Caco-2 (cell line): Measurements from ENCODE around the gene ZBTB42. TPM values are rescaled to one million over a fixed set of nuclear protein-coding genes. Genes with fewer than 3 reads are reported as not detected.
"Not testable (repeated sequence)": the region's sequence is repeated elsewhere in the genome, so short reads cannot be mapped to it uniquely, and the experiment has no call there.

ENCODE experiments used
- BruUV-seq: library from RNA; stranded (reverse); fragments of 400-500 nt; replicated peaks from 2 replicates; lab custom pipeline; 2021; lab: Mats Ljungman, UMichigan
- CTCF ChIA-PET: fragments of 300-600 bp; sonication (Branson Sonifier 250); formaldehyde crosslinking; loops from one replicate; lab custom pipeline; 2022; ENCODE audit warnings: antibody characterized with exemption; lab: Charles Lee
- POLR2A ChIA-PET: fragments of 300-600 bp; sonication (Branson Sonifier 250); formaldehyde crosslinking; loops from one replicate; lab custom pipeline; 2022; ENCODE audit warnings: antibody characterized with exemption; lab: Charles Lee
- DNase-seq, 2 experiments: peaks; one replicate each; pipeline versions ENCODE4 v3.0.0 to v3.0.0-alpha.2; 2020 to 2022
- H3K27me3 ChIP-seq: replicated peaks from 2 replicates; pipeline ENCODE4 v1.6.0; 2011; ENCODE audit warnings: low read length; ENCODE audit not compliant: control insufficient read depth, insufficient read depth
- H3K36me3 ChIP-seq: 2 replicates; pipeline ENCODE4 v1.5.1; 2011; ENCODE audit warnings: low read length; ENCODE audit not compliant: control insufficient read depth, insufficient read depth
- H3K4me1 ChIP-seq: fragments of 250-450 bp; sonication (Bioruptor Pico); 2 replicates; pipeline ENCODE4 v1.5.1; 2020; ENCODE audit warnings: mild to moderate bottlenecking
- H3K4me3 ChIP-seq: 2 replicates; pipeline ENCODE4 v1.5.1; 2011; ENCODE audit warnings: low read depth, mild to moderate bottlenecking, control low read depth, low read length
- H3K9me3 ChIP-seq: fragments of 250-450 bp; sonication (Bioruptor Pico); 2 replicates; pipeline ENCODE4 v1.5.1; 2020; ENCODE audit warnings: mild to moderate bottlenecking, moderate library complexity
- H3K27ac Mint-ChIP-seq: one replicate; pipeline ENCODE4 v1.8.0; 2022; ENCODE audit warnings: mixed read lengths; ENCODE audit not compliant: unreplicated experiment
- H3K27me3 Mint-ChIP-seq: one replicate; pipeline ENCODE4 v1.8.0; 2022; ENCODE audit warnings: mixed read lengths; ENCODE audit not compliant: insufficient read depth, unreplicated experiment
- H3K36me3 Mint-ChIP-seq: one replicate; pipeline ENCODE4 v1.8.0; 2022; ENCODE audit warnings: mild to moderate bottlenecking, mixed read lengths; ENCODE audit not compliant: insufficient read depth, unreplicated experiment
- H3K4me1 Mint-ChIP-seq: one replicate; pipeline ENCODE4 v1.8.0; 2022; ENCODE audit warnings: low read depth, mixed read lengths; ENCODE audit not compliant: unreplicated experiment
- H3K4me3 Mint-ChIP-seq: one replicate; pipeline ENCODE4 v1.8.0; 2022; ENCODE audit warnings: mild to moderate bottlenecking, moderate library complexity, mixed read lengths; ENCODE audit not compliant: unreplicated experiment
- H3K9me3 Mint-ChIP-seq: one replicate; pipeline ENCODE4 v1.8.0; 2022; ENCODE audit warnings: mixed read lengths; ENCODE audit not compliant: unreplicated experiment
- CTCF ChIP-seq, 2 experiments: fragments of 200-600 bp in 1 of 2; IDR thresholded peaks; 1 replicate in 1 of 2; 2 replicates in 1 of 2; pipeline versions ENCODE4 v1.5.1 to v1.8.0; 2011 to 2022; ENCODE audit warnings: antibody characterized with exemption in 1 of 2, control low read depth in 1 of 2, inconsistent platforms in 1 of 2, low read depth in 1 of 2, low read length in 1 of 2, mild to moderate bottlenecking in 1 of 2, moderate library complexity in 1 of 2; ENCODE audit not compliant: insufficient read depth in 1 of 2, severe bottlenecking in 1 of 2, unreplicated experiment in 1 of 2
- intact Hi-C: fragments of 100-400 bp; cut with micrococcal nuclease; formaldehyde crosslinking; loops from one replicate; pipeline ENCODE4 v1.10.0; 2022; ENCODE audit not compliant: unreplicated experiment
- total RNA-seq: library from RNA; stranded (reverse); gene quantifications from 2 replicates; pipeline ENCODE4 v1.2.3, GENCODE V29; 2022

Gene ZBTB42
- total RNA-seq, 1 experiment from 2014 or later = 9.7 TPM

- Mint-ChIP-seq H3K4me1 (no peaks in the 10 kb centered on the region), H3K27me3 (peaks cover 7% of the 10 kb centered on the region), H3K9me3 (peaks cover 12% of the 10 kb centered on the region), H3K4me3 (peak overlapping the region; percentile 85), H3K27ac (no peak overlapping the region), H3K36me3 (no peaks in the 10 kb centered on the region)
- no peaks in the 10 kb centered on the region for H3K36me3 ChIP-seq
- no TSS peak for BruUV-seq
- POLR2A ChIA-PET = interaction anchor here (0.6 to 1.4 kb wide), 10 partner anchors 19 to 474 kb away, joined by 3 to 8 read pairs (median 4); partner anchors contain the start of genes BRF1, SIVA1 and ZBTB42
- H3K27me3 ChIP-seq = no peaks in the 10 kb centered on the region
- no peaks in the 10 kb centered on the region for H3K9me3 ChIP-seq
- DNase-seq = no peak
- CTCF ChIA-PET = interaction anchor here (0.6 to 3.3 kb wide), 26 partner anchors 17 to 1955 kb away, joined by 3 to 58 read pairs (median 4); partner anchors contain the start of genes CEP170B, SIVA1 and ZBTB42
- intact Hi-C loops = loop anchor here (1.0 kb wide), 2 partner anchors 37 to 59 kb away; no protein-coding TSS in a partner anchor
- H3K4me3 ChIP-seq = peak overlapping the region; percentile 53
- TF ChIP-seq CTCF (IDR thresholded peaks at IDR 0.05; ENCODE audit: insufficient read depth in 1 of 2, low read depth in 1 of 2, low read length in 1 of 2, severe bottlenecking in 1 of 2, unreplicated experiment in 1 of 2) = no peak
- H3K4me1 ChIP-seq = 0 out of 2 replicates have a peak, but pooled peaks cover 3% of the 10 kb centered on the region
These were observed 25.9 kb downstream of the ZBTB42 start for GRCh38 chr14:104826861-104827176.

- peak overlapping the region; percentile 53 for H3K4me3 ChIP-seq
- peak; percentile 60 to 91 for TF ChIP-seq CTCF (IDR thresholded peaks at IDR 0.05; ENCODE audit: insufficient read depth in 1 of 2, low read depth in 1 of 2, low read length in 1 of 2, severe bottlenecking in 1 of 2, unreplicated experiment in 1 of 2)
- Mint-ChIP-seq H3K9me3 (peaks cover 12% of the 10 kb centered on the region), H3K4me1 (no peaks in the 10 kb centered on the region), H3K27me3 (peaks cover 7% of the 10 kb centered on the region), H3K36me3 (no peaks in the 10 kb centered on the region), H3K4me3 (peak overlapping the region; percentile 85), H3K27ac (no peak overlapping the region)
- DNase-seq = peak; percentile 86 to 87
- ChIA-PET CTCF (interaction anchor here (0.6 to 3.3 kb wide), 29 partner anchors 16 to 1956 kb away, joined by 3 to 58 read pairs (median 4); partner anchors contain the start of genes CEP170B, SIVA1 and ZBTB42), POLR2A (interaction anchor here (0.6 to 1.4 kb wide), 9 partner anchors 18 to 309 kb away, joined by 3 to 8 read pairs (median 4); partner anchors contain the start of genes SIVA1 and ZBTB42)
- 0 out of 2 replicates have a peak, but pooled peaks cover 3% of the 10 kb centered on the region for H3K4me1 ChIP-seq
- intact Hi-C loops = no loop called here
- no peaks in the 10 kb centered on the region for H3K9me3 ChIP-seq
- H3K36me3 ChIP-seq = no peaks in the 10 kb centered on the region
- BruUV-seq = no TSS peak
- no peaks in the 10 kb centered on the region for H3K27me3 ChIP-seq
These were observed 26.5 kb downstream of the ZBTB42 start for GRCh38 chr14:104827177-104828055.

- Histone ChIP-seq H3K27me3 (no peaks in the 10 kb centered on the region), H3K9me3 (no peaks in the 10 kb centered on the region), H3K4me1 (0 out of 2 replicates have a peak, but pooled peaks cover 3% of the 10 kb centered on the region), H3K36me3 (no peaks in the 10 kb centered on the region), H3K4me3 (no peak overlapping the region)
- no TSS peak for BruUV-seq
- no peak for DNase-seq
- H3K9me3 Mint-ChIP-seq = no peaks in the 10 kb centered on the region
- intact Hi-C loops = no loop called here
- CTCF ChIA-PET = no interaction called here
- H3K36me3 Mint-ChIP-seq = no peaks in the 10 kb centered on the region
- H3K4me3 Mint-ChIP-seq = no peak overlapping the region
- POLR2A ChIA-PET = no interaction called here
- H3K27ac Mint-ChIP-seq = no peak overlapping the region
- TF ChIP-seq CTCF (IDR thresholded peaks at IDR 0.05; ENCODE audit: insufficient read depth in 1 of 2, low read depth in 1 of 2, low read length in 1 of 2, severe bottlenecking in 1 of 2, unreplicated experiment in 1 of 2) = no peak
- no peaks in the 10 kb centered on the region for H3K27me3 Mint-ChIP-seq
- H3K4me1 Mint-ChIP-seq = no peaks in the 10 kb centered on the region
These were observed 29.9 kb downstream of the ZBTB42 start for GRCh38 chr14:104830781-104831180.

- H3K27ac Mint-ChIP-seq, H3K4me3 Mint-ChIP-seq, CTCF ChIA-PET, H3K9me3 ChIP-seq, H3K27me3 ChIP-seq, H3K4me3 ChIP-seq, BruUV-seq, H3K4me1 Mint-ChIP-seq, DNase-seq, H3K36me3 Mint-ChIP-seq, H3K36me3 ChIP-seq, H3K27me3 Mint-ChIP-seq, intact Hi-C loops, POLR2A ChIA-PET, H3K9me3 Mint-ChIP-seq, H3K4me1 ChIP-seq: not testable (repeated sequence)
These were observed 35.5 kb downstream of the ZBTB42 start for GRCh38 chr14:104836171-104836935.
